Breast epithelium (tissue), 4 donors: Measurements from ENCODE around the gene COA8. TPM values are rescaled to one million over a fixed set of nuclear protein-coding genes. Genes with fewer than 3 reads are reported as not detected.

ENCODE experiments used
- DNase-seq, 2 donors: peaks; one replicate each; pipeline ENCODE4 v3.0.0-alpha.2; 2019; ENCODE audit warnings: low spot score in 2 of 2
- H3K27ac ChIP-seq, 2 donors: fragments of 200-600 bp; sonication (generic) in 1 of 2; one replicate each; pipeline ENCODE4 v1.5.1; 2016 to 2019; ENCODE audit warnings: mild to moderate bottlenecking in 1 of 2
- H3K27me3 ChIP-seq, 2 donors: fragments of 200-600 bp; sonication (generic) in 1 of 2; one replicate each; pipeline versions ENCODE4 v1.5.1 to v1.6.0; 2017 to 2019; ENCODE audit warnings: control low read depth in 1 of 2, mild to moderate bottlenecking in 1 of 2
- H3K36me3 ChIP-seq: fragments of 200-600 bp; one replicate; pipeline ENCODE4 v1.5.1; 2019
- H3K4me1 ChIP-seq, 2 donors: fragments of 200-600 bp; sonication (generic); one replicate each; pipeline ENCODE4 v1.5.1; 2016 to 2019; ENCODE audit warnings: control low read depth in 1 of 2
- H3K4me3 ChIP-seq, 3 donors: fragments of 200-600 bp; sonication (generic); 1 replicate in 2 of 3; 2 replicates in 1 of 3; pipeline ENCODE4 v1.5.1; 2016 to 2019; ENCODE audit warnings: mild to moderate bottlenecking in 3 of 3, moderate library complexity in 2 of 3
- H3K9me3 ChIP-seq, 2 donors: fragments of 200-600 bp; sonication (generic) in 1 of 2; one replicate each; pipeline ENCODE4 v1.5.1; 2016 to 2019; ENCODE audit warnings: control low read depth in 1 of 2
- CTCF ChIP-seq, 3 donors: fragments of 450-650 bp; IDR thresholded peaks; one replicate each; pipeline ENCODE4 v1.5.1; 2016 to 2017; ENCODE audit warnings: antibody characterized with exemption in 3 of 3, mild to moderate bottlenecking in 3 of 3, moderate library complexity in 3 of 3
- POLR2A ChIP-seq: fragments of 450-650 bp; IDR thresholded peaks from one replicate; pipeline ENCODE4 v1.6.1; 2016; ENCODE audit warnings: antibody characterized with exemption, mild to moderate bottlenecking, moderate library complexity
- POLR2AphosphoS5 ChIP-seq, 3 donors: sonication (generic); formaldehyde crosslinking; IDR thresholded peaks; one replicate each; pipeline ENCODE4 v1.6.1; 2017; ENCODE audit warnings: antibody characterized with exemption in 3 of 3
- intact Hi-C: fragments of 100-400 bp; cut with DNase I; formaldehyde crosslinking; loops from one replicate; pipeline ENCODE4 v1.15.1; 2023; ENCODE audit warnings: low total_unique reads
- total RNA-seq, 3 donors: library from RNA; depleted of rRNA; stranded (reverse); fragments of >200 nt; gene quantifications; one replicate each; pipeline ENCODE4 v1.1.0, GENCODE V29; 2016

Gene COA8
- total RNA-seq, 3 donors from 2014 or later: 26.5 to 41.9 (median 27.2) TPM

- peaks cover 4 to 10% of the 10 kb centered on the region in 2 donors for H3K4me1 ChIP-seq
- no peaks in the 10 kb centered on the region for H3K27me3 ChIP-seq
- intact Hi-C loops: no loop called here
- H3K36me3 ChIP-seq: no peaks in the 10 kb centered on the region
- no peak for DNase-seq
- H3K4me3 ChIP-seq: no peak overlapping the region
- TF ChIP-seq POLR2A (no peak), CTCF (IDR thresholded peaks at IDR 0.05) (no peak), POLR2AphosphoS5 (IDR thresholded peaks at IDR 0.05) (no peak)
- H3K27ac ChIP-seq: peak overlapping the region; percentile 13 to 53
- no peaks in the 10 kb centered on the region for H3K9me3 ChIP-seq
Observed at GRCh38 chr14:103517721-103518421, 44.9 kb upstream of the COA8 start.

GRCh38 chr14:103518422-103519042, 44.2 kb upstream of the COA8 start:
- Histone ChIP-seq H3K27ac (peak overlapping the region in 1 of 2 donors; percentile 53), H3K27me3 (no peaks in the 10 kb centered on the region), H3K4me1 (peaks cover under 1 to 9% of the 10 kb centered on the region in 2 donors), H3K4me3 (no peak overlapping the region), H3K9me3 (no peaks in the 10 kb centered on the region), H3K36me3 (no peaks in the 10 kb centered on the region)
- intact Hi-C loops: no loop called here
- TF ChIP-seq POLR2A (no peak), CTCF (IDR thresholded peaks at IDR 0.05) (peak; percentile 48 to 89 (median 77)), POLR2AphosphoS5 (IDR thresholded peaks at IDR 0.05) (peak in 1 of 3 donors; percentile 21)
- no peak for DNase-seq

GRCh38 chr14:103519043-103519836, 43.5 kb upstream of the COA8 start:
- intact Hi-C loops: no loop called here
- TF ChIP-seq CTCF (IDR thresholded peaks at IDR 0.05) (no peak), POLR2A (no peak), POLR2AphosphoS5 (IDR thresholded peaks at IDR 0.05) (no peak)
- no peak overlapping the region for H3K4me3 ChIP-seq
- H3K9me3 ChIP-seq: no peaks in the 10 kb centered on the region
- H3K27me3 ChIP-seq: no peaks in the 10 kb centered on the region
- H3K4me1 ChIP-seq: peaks cover 0 to 5% of the 10 kb centered on the region in 2 donors
- H3K36me3 ChIP-seq: no peaks in the 10 kb centered on the region
- H3K27ac ChIP-seq: peak overlapping the region in 1 of 2 donors; percentile 23
- no peak for DNase-seq

- no peaks in the 10 kb centered on the region for H3K27me3 ChIP-seq
- H3K9me3 ChIP-seq: no peaks in the 10 kb centered on the region
- peaks cover 0 to 5% of the 10 kb centered on the region in 2 donors for H3K4me1 ChIP-seq
- no peak overlapping the region for H3K4me3 ChIP-seq
- DNase-seq: no peak
- intact Hi-C loops: no loop called here
- no peak for TF ChIP-seq POLR2AphosphoS5 (IDR thresholded peaks at IDR 0.05)
- TF ChIP-seq POLR2A: no peak
- TF ChIP-seq CTCF (IDR thresholded peaks at IDR 0.05): no peak
- peak overlapping the region in 1 of 2 donors; percentile 23 for H3K27ac ChIP-seq
- H3K36me3 ChIP-seq: no peaks in the 10 kb centered on the region
Observed at GRCh38 chr14:103519837-103520212, 42.9 kb upstream of the COA8 start.
